NCI-H82 (cell line): ENCODE measurements around the gene CXCL14.

Source experiments
- DNase-seq: peaks from one replicate; lab custom pipeline; 2025; lab: John Stamatoyannopoulos, UW

Gene CXCL14

DNA sequence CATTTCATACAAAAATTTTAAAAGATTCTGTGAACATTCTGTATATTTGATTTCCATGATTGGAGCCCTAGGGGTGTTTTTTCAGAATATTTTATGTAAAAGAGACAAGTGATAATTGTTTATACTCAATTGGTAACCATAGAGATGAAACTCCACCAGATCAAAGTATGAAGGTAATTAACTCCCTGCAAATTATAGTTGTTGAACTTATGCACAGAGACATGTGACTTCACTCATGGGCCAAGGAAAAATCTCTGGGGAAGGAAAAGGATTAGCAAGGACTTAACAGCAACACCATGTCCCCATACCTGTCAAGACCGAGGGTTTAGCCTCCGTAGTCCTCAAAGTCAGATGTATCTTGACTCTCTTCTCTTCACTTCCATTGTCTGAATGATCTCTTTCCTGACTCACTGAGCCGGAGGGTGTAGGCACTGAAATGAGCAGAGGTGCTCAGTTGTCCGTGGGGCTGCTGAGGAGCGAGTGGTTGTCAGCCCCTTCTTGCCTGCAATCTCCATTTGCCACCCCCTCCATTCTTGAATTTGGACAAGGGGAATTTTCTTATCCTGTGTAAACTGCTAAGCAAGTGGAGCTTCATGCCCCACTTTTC is 17.5 kb upstream of the CXCL14 start:
- peak; percentile 3 for DNase-seq

GRCh38 chr5:135594416-135594960 is 15.7 kb upstream of the CXCL14 start:
- no peak for DNase-seq

DNA sequence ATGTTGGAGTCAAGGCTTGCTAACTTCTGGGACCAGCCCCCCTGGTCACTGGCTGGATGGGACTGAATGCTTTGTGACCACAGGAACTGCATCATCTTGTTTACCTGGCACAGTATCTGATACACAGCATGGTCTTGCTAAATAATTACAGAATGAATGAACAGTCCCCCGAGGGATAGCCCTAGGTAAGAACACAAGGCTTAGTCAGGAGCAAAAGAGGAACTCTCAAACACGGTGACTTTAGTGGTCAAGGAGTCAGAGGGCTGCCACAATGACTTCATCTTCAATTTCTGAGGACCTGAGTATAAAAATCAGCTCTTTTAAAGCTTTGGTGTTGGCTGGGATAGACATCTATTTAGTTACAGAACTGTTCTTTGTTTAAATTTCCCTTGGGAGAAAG is 15.1 kb upstream of the CXCL14 start:
- no peak for DNase-seq

GRCh38 chr5:135593141-135593540 is 14.3 kb upstream of the CXCL14 start:
- no peak for DNase-seq

DNA sequence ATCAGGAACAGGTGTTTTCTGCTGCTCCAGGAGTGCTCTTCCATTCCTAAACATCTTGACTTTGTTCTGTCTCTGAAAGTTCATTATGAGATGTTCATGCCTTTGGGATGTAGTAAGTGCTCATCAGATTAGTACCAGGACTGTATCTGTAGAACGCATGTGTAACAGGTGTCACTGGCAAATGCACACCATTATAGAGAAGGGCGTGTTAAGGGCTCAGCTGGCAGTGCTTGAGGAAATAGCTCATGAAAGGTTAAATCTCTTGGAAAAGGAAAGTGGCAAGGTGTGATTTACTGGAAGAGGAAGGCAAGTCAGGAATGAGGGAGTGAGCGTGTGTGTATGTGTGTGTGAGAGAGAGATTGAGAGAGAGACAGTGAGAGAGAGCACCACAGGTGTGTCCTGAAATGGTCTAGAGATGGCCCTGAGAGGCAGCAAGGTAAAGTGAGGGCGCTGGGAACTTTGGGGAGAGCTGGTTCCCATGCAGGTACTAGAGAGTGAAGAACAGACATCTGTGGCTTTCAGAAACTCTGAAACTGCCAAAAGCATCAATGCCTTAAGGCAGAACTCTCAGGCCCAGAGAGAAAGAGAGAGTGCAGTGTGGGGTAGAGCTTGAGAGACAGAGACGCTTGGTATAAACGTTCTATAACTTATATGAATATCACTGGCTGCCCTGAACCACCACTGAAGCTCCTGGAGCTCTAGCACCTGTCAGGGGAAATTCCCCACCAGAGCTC is 13.7 kb upstream of the CXCL14 start:
- DNase-seq, result no peak

DNA sequence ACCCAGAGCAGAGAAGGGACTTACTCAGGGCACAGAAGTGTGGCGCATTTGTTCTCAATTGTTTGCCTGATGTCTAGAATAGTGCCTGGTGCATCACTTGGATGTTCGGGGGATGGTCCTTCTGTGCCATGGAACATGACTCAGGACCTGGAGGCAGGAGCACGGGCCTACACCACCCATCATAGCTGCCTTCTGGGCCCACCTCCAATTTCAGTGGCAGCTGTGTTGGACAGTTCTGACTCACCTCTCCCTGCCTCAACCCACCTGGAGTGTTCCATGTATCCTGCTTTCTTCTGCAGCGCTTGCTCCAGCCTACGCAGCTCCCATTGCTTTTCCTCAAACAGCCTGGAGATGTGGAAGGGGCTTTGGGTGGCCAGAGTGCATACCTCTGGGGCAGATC is 12.5 kb upstream of the CXCL14 start:
- no peak for DNase-seq

DNA sequence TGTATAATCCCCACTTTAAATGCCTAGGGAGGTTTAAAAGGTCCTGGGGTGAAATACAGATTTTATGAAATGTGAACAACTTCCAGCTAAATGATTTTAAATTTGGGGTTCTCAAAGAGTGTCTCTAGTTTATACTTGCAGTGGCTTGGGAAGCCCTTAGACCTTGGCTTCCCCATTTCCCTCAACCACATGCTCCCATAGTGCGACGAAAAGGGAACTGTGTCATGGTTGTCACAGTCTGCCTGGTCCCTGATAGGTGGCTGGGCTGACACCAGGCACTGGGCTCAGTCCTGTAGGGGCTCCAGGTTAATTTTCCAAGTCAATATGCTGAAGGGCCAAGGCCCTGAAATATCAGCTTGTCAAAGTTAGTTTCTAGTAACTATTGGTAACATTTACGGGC is 10.4 kb upstream of the CXCL14 start:
- DNase-seq, result no peak

DNA sequence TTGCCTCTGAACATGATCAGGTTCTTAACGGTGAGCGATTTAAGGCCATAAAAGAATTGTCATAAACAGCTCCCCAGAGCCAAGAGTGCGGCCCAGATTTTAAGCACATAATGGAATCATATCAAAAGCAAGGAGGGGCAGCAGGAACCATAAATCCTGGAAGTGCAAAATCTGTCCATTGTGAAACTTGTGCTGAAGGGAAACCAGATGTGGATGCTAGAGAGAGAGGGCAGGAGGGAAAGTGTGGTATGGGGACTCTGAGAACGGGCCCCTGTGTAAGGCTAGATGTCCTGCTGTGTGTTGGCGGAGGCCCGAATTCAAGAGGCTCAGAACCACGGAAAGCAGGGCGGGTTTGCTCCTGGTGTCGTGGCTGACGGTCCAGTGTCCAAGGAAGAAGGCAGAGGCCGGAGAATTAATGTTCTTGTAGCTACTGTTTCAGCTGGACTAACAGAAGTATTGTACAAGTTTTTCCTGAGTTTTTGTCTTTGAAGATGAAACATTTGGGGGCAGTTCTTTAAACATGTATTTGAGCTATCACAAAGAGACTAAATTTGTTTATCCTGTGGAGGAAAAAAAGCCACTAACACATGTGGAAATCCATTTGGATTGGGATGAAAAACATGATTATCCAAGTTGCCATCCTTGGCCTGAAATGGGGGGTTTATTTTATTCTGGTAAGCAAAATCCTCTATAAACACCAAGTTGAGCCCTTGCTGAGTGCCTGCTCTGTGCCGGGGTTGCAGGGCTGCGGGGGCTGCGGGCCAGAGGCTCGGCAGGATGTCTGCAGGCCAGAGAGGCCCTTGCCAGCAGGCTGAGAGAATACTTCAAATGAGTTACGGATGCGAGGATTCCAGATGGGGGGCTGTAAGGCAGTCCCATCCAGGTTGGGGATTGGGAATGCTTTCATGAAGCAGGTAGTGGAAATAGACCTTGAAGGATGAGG is 9.2 kb upstream of the CXCL14 start:
- no peak for DNase-seq

GRCh38 chr5:135584918-135585317 is 6.1 kb upstream of the CXCL14 start:
- DNase-seq, result no peak

DNA sequence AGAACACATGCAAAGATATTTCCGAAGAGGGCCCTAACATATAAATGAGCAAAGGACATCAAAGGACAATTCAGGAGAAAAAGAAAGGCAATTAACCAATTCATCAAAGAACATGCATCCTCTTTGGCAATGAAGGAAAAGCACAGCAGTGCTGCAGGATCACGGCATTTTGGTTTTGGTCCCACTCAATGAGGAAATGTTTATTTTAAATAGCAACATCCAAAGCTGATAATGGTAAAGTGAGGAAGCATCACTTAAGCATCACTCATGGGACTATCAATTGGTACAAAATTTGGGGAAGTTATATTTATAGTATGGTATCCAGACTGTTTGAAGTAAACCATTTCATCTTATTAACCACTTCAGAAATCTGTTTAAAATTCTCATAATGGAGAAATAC is 5.5 kb upstream of the CXCL14 start:
- DNase-seq, result no peak

DNA sequence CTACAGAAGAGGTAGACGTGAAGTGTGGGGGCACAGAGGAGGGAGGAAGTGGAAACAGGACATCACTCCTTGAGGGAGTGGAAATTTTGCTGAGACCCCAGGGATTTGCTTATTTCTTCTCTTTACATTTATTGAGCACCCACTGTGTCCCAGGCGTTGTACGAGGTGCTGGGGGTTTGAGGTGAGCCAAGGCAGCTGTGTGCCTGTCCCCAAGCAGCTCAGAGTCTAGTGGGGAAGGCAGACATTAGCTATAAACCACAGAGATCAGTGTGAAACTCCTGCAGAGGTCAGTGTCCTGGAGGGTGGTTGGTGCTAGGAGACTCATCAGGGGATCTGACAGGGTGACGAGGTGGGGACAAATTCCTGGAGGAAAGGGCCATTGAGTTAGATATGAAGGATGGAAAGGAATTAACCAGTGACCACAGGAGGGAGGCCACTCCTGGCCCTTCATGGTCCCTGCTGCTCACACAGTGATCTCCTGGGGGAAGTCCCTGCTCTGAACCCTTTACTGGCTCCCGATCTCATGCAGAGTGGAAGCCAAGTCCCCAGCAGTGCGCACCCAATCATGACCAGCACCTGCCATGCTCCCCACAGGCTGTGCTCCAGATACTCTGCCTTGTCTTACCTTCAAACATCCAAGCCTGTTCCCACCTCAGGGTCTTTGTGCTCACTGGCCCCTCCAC is 3.4 kb upstream of the CXCL14 start:
- no peak for DNase-seq

DNA sequence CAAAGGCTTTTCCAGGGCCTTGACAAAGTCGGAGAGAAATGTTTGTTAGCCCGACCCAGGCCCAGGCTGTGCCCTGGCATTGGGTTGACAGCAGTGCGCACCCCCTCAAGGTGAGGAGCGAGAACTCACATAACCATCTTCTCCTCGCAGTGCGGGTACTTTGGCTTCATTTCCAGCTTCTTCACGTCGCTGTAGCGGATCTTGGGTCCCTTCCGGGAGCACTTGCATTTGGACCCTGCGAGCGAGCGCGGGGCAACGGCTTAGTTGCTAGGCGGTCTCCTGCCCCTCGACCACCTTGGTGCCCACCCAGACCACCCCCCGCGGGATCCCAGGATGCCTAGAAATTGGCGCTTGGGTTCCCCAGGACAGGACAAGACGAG is 496 bp downstream of the CXCL14 start:
- no peak for DNase-seq

DNA sequence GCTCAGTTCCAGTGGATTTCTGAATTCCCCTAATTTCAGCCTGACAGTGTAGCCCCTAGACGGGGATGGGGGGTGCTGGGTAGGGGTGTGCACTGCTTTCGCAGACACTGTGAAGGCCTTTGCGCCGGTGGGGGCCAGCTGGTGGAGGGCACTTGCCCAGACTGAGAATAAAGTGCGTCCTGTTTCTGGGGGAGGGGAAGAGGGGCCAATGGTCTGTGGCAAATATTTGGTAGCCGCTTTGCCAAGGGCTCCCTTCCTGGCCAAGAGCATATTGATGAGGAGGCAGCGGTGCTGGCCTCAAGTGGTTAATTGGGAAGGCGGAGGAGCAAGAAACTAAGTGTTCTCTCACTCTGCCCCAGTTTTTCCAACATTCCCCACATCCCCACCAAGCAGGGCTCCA is 1.4 kb downstream of the CXCL14 start:
- no peak for DNase-seq

- no peak for DNase-seq
These were observed 2.7 kb downstream of the CXCL14 start for GRCh38 chr5:135576075-135576599.

DNA sequence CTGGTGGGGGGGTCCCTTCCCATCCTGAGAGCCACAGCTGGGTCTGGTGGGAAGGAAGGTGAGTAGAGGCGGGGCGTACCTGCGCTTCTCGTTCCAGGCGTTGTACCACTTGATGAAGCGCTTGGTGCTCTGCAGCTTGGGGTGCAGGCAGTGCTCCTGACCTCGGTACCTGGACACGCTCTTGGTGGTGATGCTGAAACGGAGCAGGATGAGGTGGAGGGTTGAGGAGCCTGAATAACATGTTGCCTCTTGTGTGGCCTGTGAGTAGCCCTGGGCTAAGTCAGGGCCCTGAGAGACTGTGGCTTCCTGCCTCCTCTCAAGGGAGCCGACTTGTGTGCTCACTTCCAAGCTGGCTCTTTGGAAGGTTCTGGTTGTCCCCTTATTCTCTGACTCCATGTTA is 4.3 kb downstream of the CXCL14 start:
- no peak for DNase-seq

GRCh38 chr5:135571902-135572301 is 6.9 kb downstream of the CXCL14 start:
- DNase-seq, result no peak

- DNase-seq, result peak; percentile 15
These were observed 7.7 kb downstream of the CXCL14 start for GRCh38 chr5:135571066-135571609.

DNA sequence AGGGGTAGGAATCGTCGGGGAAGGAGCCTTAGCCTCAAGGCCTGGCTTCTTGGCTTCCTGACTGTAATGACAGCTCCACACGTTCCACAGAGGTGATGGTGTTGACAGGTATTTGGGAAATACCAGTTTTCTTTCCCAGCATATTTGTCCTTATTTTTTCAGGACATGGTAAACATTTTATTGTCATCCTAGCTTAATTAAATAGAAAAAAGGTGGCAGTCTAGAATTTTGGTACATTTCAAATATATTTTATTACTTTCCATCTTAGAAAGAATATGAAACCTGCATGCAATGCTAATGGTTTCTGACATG is 8.4 kb downstream of the CXCL14 start:
- no peak for DNase-seq

GRCh38 chr5:135569755-135570452 is 8.9 kb downstream of the CXCL14 start:
- DNase-seq, result peak; percentile 76

DNA sequence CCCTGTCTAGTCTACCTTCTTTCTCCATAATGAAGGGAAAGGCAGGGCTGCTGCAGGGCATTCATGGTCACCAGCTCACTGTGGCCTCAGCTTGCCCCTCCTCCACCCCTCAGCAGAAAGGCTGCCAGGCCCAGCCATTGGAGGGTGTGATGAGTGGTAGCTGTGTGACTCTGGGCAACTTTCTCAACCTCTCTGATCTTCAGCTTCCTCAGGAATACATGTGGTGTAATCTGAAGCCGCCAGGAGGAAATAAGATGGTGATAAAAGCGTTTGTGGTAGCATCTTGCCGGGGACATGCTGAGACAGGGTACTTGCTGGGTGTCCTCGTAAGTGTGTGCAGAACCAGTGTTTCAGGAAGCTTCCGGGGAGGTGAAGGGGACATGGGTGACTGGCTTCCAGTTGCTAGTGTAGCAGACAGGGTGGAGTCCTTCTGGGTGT is 9.8 kb downstream of the CXCL14 start:
- DNase-seq, result no peak

- DNase-seq, result no peak
These were observed 10.5 kb downstream of the CXCL14 start for GRCh38 chr5:135568246-135568645.
